KMS-11 (cell line): Measurements from ENCODE around the gene RIOK3.

Source experiments
- H2AFZ ChIP-seq: fragments of 200-600 bp; sonication (generic); 2 replicates; pipeline ENCODE4 v1.6.1; 2016; ENCODE audit warnings: antibody characterized with exemption, mixed run types, low read depth
- H3K27ac ChIP-seq: fragments of 200-600 bp; sonication (generic); 2 replicates; pipeline ENCODE4 v1.6.1; 2016; ENCODE audit warnings: mild to moderate bottlenecking, mixed run types
- H3K27me3 ChIP-seq: fragments of 200-600 bp; sonication (generic); 2 replicates; pipeline ENCODE4 v1.6.1; 2017; ENCODE audit warnings: mild to moderate bottlenecking, low read depth, mixed run types, moderate library complexity; ENCODE audit not compliant: insufficient read depth
- H3K36me3 ChIP-seq: fragments of 200-600 bp; sonication (generic); 2 replicates; pipeline ENCODE4 v1.6.1; 2017; ENCODE audit warnings: mild to moderate bottlenecking, mixed run types; ENCODE audit not compliant: insufficient read depth
- H3K4me1 ChIP-seq: fragments of 200-600 bp; sonication (generic); 2 replicates; pipeline ENCODE4 v1.6.1; 2016; ENCODE audit warnings: mild to moderate bottlenecking, low read depth, mixed run types; ENCODE audit not compliant: poor library complexity, severe bottlenecking
- H3K4me2 ChIP-seq: fragments of 200-600 bp; sonication (generic); 2 replicates; pipeline ENCODE4 v1.7.0; 2016; ENCODE audit warnings: mild to moderate bottlenecking, mixed run types
- H3K4me3 ChIP-seq: fragments of 200-600 bp; sonication (generic); IDR thresholded peaks from 2 replicates; pipeline ENCODE4 v1.6.1; 2017; ENCODE audit warnings: low read depth, low read length, mixed read lengths; ENCODE audit not compliant: insufficient read depth
- H3K79me2 ChIP-seq: fragments of 200-600 bp; sonication (generic); 2 replicates; pipeline ENCODE4 v1.6.1; 2016; ENCODE audit warnings: low read depth, mixed run types; ENCODE audit not compliant: insufficient read depth
- H3K9ac ChIP-seq: fragments of 200-600 bp; sonication (generic); 2 replicates; pipeline ENCODE4 v1.6.1; 2016; ENCODE audit warnings: mild to moderate bottlenecking, mixed run types
- H4K20me1 ChIP-seq: fragments of 200-600 bp; sonication (generic); 2 replicates; pipeline ENCODE4 v1.6.1; 2016; ENCODE audit warnings: mild to moderate bottlenecking, mixed run types; ENCODE audit not compliant: insufficient read depth
- CTCF ChIP-seq: fragments of 200-600 bp; sonication (generic); conservative IDR thresholded peaks from 2 replicates; pipeline ENCODE4 v1.6.1; 2017; ENCODE audit warnings: low read depth, mild to moderate bottlenecking, antibody characterized with exemption, low read length, moderate library complexity, mixed read lengths

RIOK3 gene

GRCh38 chr18:23442958-23443357 lies 10.1 kb upstream of the RIOK3 start:
- TF ChIP-seq CTCF, result no peak
- H3K4me3 ChIP-seq, result no peak overlapping the region
- H2AFZ ChIP-seq, result no peak overlapping the region
- no peak overlapping the region for H3K9ac ChIP-seq
- H3K4me2 ChIP-seq, result no peak overlapping the region
- H3K27ac ChIP-seq, result no peak overlapping the region
- no peaks in the 10 kb centered on the region for H3K27me3 ChIP-seq
- peaks cover 10% of the 10 kb centered on the region for H3K4me1 ChIP-seq
- no peaks in the 10 kb centered on the region for H4K20me1 ChIP-seq
- no peaks in the 10 kb centered on the region for H3K36me3 ChIP-seq
- no peaks in the 10 kb centered on the region for H3K79me2 ChIP-seq

- H4K20me1 ChIP-seq, result no peaks in the 10 kb centered on the region
- H3K4me2 ChIP-seq, result no peak overlapping the region
- H3K9ac ChIP-seq, result no peak overlapping the region
- no peaks in the 10 kb centered on the region for H3K27me3 ChIP-seq
- no peak overlapping the region for H2AFZ ChIP-seq
- H3K4me1 ChIP-seq, result peaks cover 8% of the 10 kb centered on the region
- peaks cover 2% of the 10 kb centered on the region for H3K79me2 ChIP-seq
- H3K36me3 ChIP-seq, result no peaks in the 10 kb centered on the region
- no peak overlapping the region for H3K4me3 ChIP-seq
- no peak overlapping the region for H3K27ac ChIP-seq
- TF ChIP-seq CTCF, result no peak
Measured at GRCh38 chr18:23448291-23448690, 4.8 kb upstream of the RIOK3 start.

- no peak overlapping the region for H3K4me2 ChIP-seq
- no peaks in the 10 kb centered on the region for H3K27me3 ChIP-seq
- H3K27ac ChIP-seq, result no peak overlapping the region
- H3K9ac ChIP-seq, result no peak overlapping the region
- H3K4me3 ChIP-seq, result no peak overlapping the region
- H3K79me2 ChIP-seq, result peaks cover 19% of the 10 kb centered on the region
- H3K36me3 ChIP-seq, result no peaks in the 10 kb centered on the region
- H3K4me1 ChIP-seq, result peaks cover 20% of the 10 kb centered on the region
- no peak overlapping the region for H2AFZ ChIP-seq
- 0 out of 2 replicates have a peak, but pooled peaks cover 5% of the 10 kb centered on the region for H4K20me1 ChIP-seq
- TF ChIP-seq CTCF, result no peak
Measured at GRCh38 chr18:23450022-23450421, 3.1 kb upstream of the RIOK3 start.

- no peak overlapping the region for H2AFZ ChIP-seq
- H3K9ac ChIP-seq, result no peak overlapping the region
- peaks cover 20% of the 10 kb centered on the region for H3K4me1 ChIP-seq
- no peaks in the 10 kb centered on the region for H3K27me3 ChIP-seq
- H4K20me1 ChIP-seq, result 0 out of 2 replicates have a peak, but pooled peaks cover 5% of the 10 kb centered on the region
- TF ChIP-seq CTCF, result no peak
- peaks cover 29% of the 10 kb centered on the region for H3K79me2 ChIP-seq
- H3K4me3 ChIP-seq, result no peak overlapping the region
- no peak overlapping the region for H3K4me2 ChIP-seq
- no peaks in the 10 kb centered on the region for H3K36me3 ChIP-seq
- no peak overlapping the region for H3K27ac ChIP-seq
Measured at GRCh38 chr18:23451011-23451410, 2.1 kb upstream of the RIOK3 start.
